Mesodermal cell (in vitro differentiated cells): ENCODE results near the gene PTPRO.

Source experiments
- H3K27ac ChIP-seq: 2 replicates; pipeline ENCODE4 v1.7.0; 2013; ENCODE audit warnings: mild to moderate bottlenecking, low read depth, low read length, moderate library complexity; ENCODE audit not compliant: severe bottlenecking
- H3K36me3 ChIP-seq: 2 replicates; pipeline ENCODE4 v1.7.1; 2013; ENCODE audit warnings: mild to moderate bottlenecking, low read length, moderate library complexity; ENCODE audit not compliant: control insufficient read depth, insufficient read depth
- H3K4me1 ChIP-seq: one replicate; pipeline ENCODE4 v1.7.1; 2013; ENCODE audit warnings: mild to moderate bottlenecking, low read length; ENCODE audit not compliant: insufficient read depth, control insufficient read depth, poor library complexity, severe bottlenecking
- H3K4me3 ChIP-seq: 2 replicates; pipeline ENCODE4 v1.7.0; 2013; ENCODE audit warnings: low read length, control low read depth, mild to moderate bottlenecking; ENCODE audit not compliant: insufficient read depth, poor library complexity, severe bottlenecking; ENCODE audit errors: extremely low read depth
- H3K9me3 ChIP-seq: 2 replicates; pipeline ENCODE4 v1.7.1; 2013; ENCODE audit warnings: mild to moderate bottlenecking, low read length, moderate library complexity; ENCODE audit not compliant: control insufficient read depth
- WGBS, 2 experiments: methylation state at CpG; one replicate each; pipeline ENCODE4 v1.1.5; 2013; ENCODE audit warnings: missing lambda C conversion rate in 2 of 2; ENCODE audit not compliant: insufficient coverage in 2 of 2; 5-methylcytosine and 5-hydroxymethylcytosine counted together

Gene PTPRO

GRCh38 chr12:15520083-15520482 lies 197.8 kb downstream of the PTPRO start:
- 75% methylated on average over 2 of the region's 2 CpGs; no CpG with 5 or more reads in 1 of the 2 experiments for WGBS, 2 experiments
- no peak overlapping the region for H3K27ac ChIP-seq

GRCh38 chr12:15520844-15521243 lies 198.5 kb downstream of the PTPRO start:
- no peak overlapping the region for H3K27ac ChIP-seq
- no peaks in the 10 kb centered on the region for H3K36me3 ChIP-seq
- H3K4me3 ChIP-seq, result no peak overlapping the region
- WGBS, 2 experiments, result 80% methylated on average over 1 to 2 of the region's 6 CpGs
- no peaks in the 10 kb centered on the region for H3K4me1 ChIP-seq
- no peaks in the 10 kb centered on the region for H3K9me3 ChIP-seq

More at GRCh38 chr12:15520083-15520482, 197.8 kb downstream of the PTPRO start:
- H3K9me3 ChIP-seq, result no peaks in the 10 kb centered on the region
- no peaks in the 10 kb centered on the region for H3K4me1 ChIP-seq
- H3K36me3 ChIP-seq, result no peaks in the 10 kb centered on the region
- H3K4me3 ChIP-seq, result no peak overlapping the region

- WGBS, 2 experiments, result no CpG with 5 or more reads among the region's 3 CpGs
- H3K36me3 ChIP-seq, result no peaks in the 10 kb centered on the region
- H3K9me3 ChIP-seq, result no peaks in the 10 kb centered on the region
- no peak overlapping the region for H3K4me3 ChIP-seq
- H3K4me1 ChIP-seq, result no peaks in the 10 kb centered on the region
- H3K27ac ChIP-seq, result no peak overlapping the region
Observed at GRCh38 chr12:15522574-15523187, 200.4 kb downstream of the PTPRO start.

- no peak overlapping the region for H3K4me3 ChIP-seq
- WGBS, 2 experiments, result no CpG with 5 or more reads among the region's 2 CpGs
- no peaks in the 10 kb centered on the region for H3K4me1 ChIP-seq
Observed at GRCh38 chr12:15525441-15525840, 203.1 kb downstream of the PTPRO start.

GRCh38 chr12:15526033-15526432 lies 203.7 kb downstream of the PTPRO start:
- no peak overlapping the region for H3K4me3 ChIP-seq
- WGBS, 2 experiments, result 100% methylated on average over 1 of the region's 4 CpGs; no CpG with 5 or more reads in 1 of the 2 experiments
- H3K4me1 ChIP-seq, result no peaks in the 10 kb centered on the region
- H3K27ac ChIP-seq, result no peak overlapping the region
- H3K36me3 ChIP-seq, result no peaks in the 10 kb centered on the region
- no peaks in the 10 kb centered on the region for H3K9me3 ChIP-seq

More at GRCh38 chr12:15525441-15525840, 203.1 kb downstream of the PTPRO start:
- Histone ChIP-seq H3K36me3 (no peaks in the 10 kb centered on the region), H3K9me3 (no peaks in the 10 kb centered on the region), H3K27ac (no peak overlapping the region)

- 89 to 93% methylated on average over 4 of the region's 8 CpGs for WGBS, 2 experiments
- H3K27ac ChIP-seq, result no peak overlapping the region
- no peak overlapping the region for H3K4me3 ChIP-seq
- no peaks in the 10 kb centered on the region for H3K4me1 ChIP-seq
- no peaks in the 10 kb centered on the region for H3K36me3 ChIP-seq
- no peaks in the 10 kb centered on the region for H3K9me3 ChIP-seq
Observed at GRCh38 chr12:15527201-15528080, 205.1 kb downstream of the PTPRO start.

GRCh38 chr12:15528666-15529065 lies 206.4 kb downstream of the PTPRO start:
- no CpG with 5 or more reads among the region's 2 CpGs for WGBS, 2 experiments
- Histone ChIP-seq H3K9me3 (no peaks in the 10 kb centered on the region), H3K4me3 (no peak overlapping the region), H3K36me3 (no peaks in the 10 kb centered on the region), H3K4me1 (no peaks in the 10 kb centered on the region), H3K27ac (no peak overlapping the region)

GRCh38 chr12:15530361-15530760 lies 208.1 kb downstream of the PTPRO start:
- Histone ChIP-seq H3K36me3 (no peaks in the 10 kb centered on the region), H3K9me3 (no peaks in the 10 kb centered on the region), H3K4me1 (no peaks in the 10 kb centered on the region), H3K4me3 (no peak overlapping the region), H3K27ac (no peak overlapping the region)
- 80 to 100% methylated on average over 1 of the region's 1 CpG for WGBS, 2 experiments

- H3K36me3 ChIP-seq, result no peaks in the 10 kb centered on the region
- H3K4me3 ChIP-seq, result no peak overlapping the region
- WGBS, 2 experiments, result 13 to 88% methylated on average over 1 to 2 of the region's 3 CpGs
- H3K27ac ChIP-seq, result no peak overlapping the region
- H3K4me1 ChIP-seq, result no peaks in the 10 kb centered on the region
- no peaks in the 10 kb centered on the region for H3K9me3 ChIP-seq
Observed at GRCh38 chr12:15532364-15532977, 210.2 kb downstream of the PTPRO start.

GRCh38 chr12:15534322-15534721 lies 212.0 kb downstream of the PTPRO start:
- Histone ChIP-seq H3K4me3 (no peak overlapping the region), H3K9me3 (no peaks in the 10 kb centered on the region), H3K36me3 (no peaks in the 10 kb centered on the region), H3K4me1 (no peaks in the 10 kb centered on the region), H3K27ac (no peak overlapping the region)
- 100% methylated on average over 1 of the region's 3 CpGs for whole genome bisulfite sequencing, 2 experiments
